A549 (cell line): ENCODE data around the gene ENTR1.

Experiments
- CBX2 ChIP-seq: fragments of 200-600 bp; sonication (generic); IDR thresholded peaks from 2 replicates; pipeline ENCODE4 v1.6.1; 2016; ENCODE audit warnings: low read depth, mild to moderate bottlenecking, borderline replicate concordance
- CTCF ChIP-seq: fragments of >200 bp; sonication (Bioruptor Twin); formaldehyde crosslinking; IDR thresholded peaks from 3 replicates; pipeline ENCODE4 v1.5.1; 2016
- EP300 ChIP-seq, 2 experiments: fragments of >200 bp; sonication (Bioruptor Twin); formaldehyde crosslinking; IDR thresholded peaks; 2 replicates in 1 of 2; 3 replicates in 1 of 2; pipeline ENCODE4 v1.6.1; 2016 to 2017
- JUN ChIP-seq, 2 experiments: fragments of >200 bp; sonication (Bioruptor Twin); formaldehyde crosslinking; IDR thresholded peaks; 2 replicates in 1 of 2; 3 replicates in 1 of 2; pipeline ENCODE4 v1.6.1; 2016 to 2017
- MAX ChIP-seq: IDR thresholded peaks from 2 replicates; pipeline ENCODE4 v1.6.1; 2012
- POLR2A ChIP-seq: IDR thresholded peaks from 2 replicates; pipeline ENCODE4 v1.6.1; 2012; ENCODE audit warnings: mild to moderate bottlenecking, low read length
- REST ChIP-seq: fragments of 200-600 bp; sonication (generic); IDR thresholded peaks from 2 replicates; pipeline ENCODE4 v1.6.1; 2016; ENCODE audit warnings: antibody characterized with exemption, mild to moderate bottlenecking, moderate library complexity
- RFX5 ChIP-seq: fragments of 450-650 bp; IDR thresholded peaks from 2 replicates; pipeline ENCODE4 v1.7.1; 2014; ENCODE audit warnings: antibody characterized with exemption, mild to moderate bottlenecking, moderate library complexity
- SREBF2 ChIP-seq: fragments of 450-650 bp; IDR thresholded peaks from 2 replicates; pipeline ENCODE4 v1.6.1; 2014; ENCODE audit warnings: mild to moderate bottlenecking, moderate library complexity
- ZNF302 ChIP-seq: fragments of 250-450 bp; sonication (Bioruptor Pico); IDR thresholded peaks from 2 replicates; pipeline ENCODE4 v1.9.0; 2021; ENCODE audit warnings: inconsistent platforms, mild to moderate bottlenecking, moderate library complexity
- TF ChIP-seq, protein P1 (sequence below): fragments of 150-350 bp; IDR thresholded peaks from 2 replicates; pipeline ENCODE4 v1.6.1; 2014; ENCODE audit warnings: low read depth, mild to moderate bottlenecking, low read length

DNA sequence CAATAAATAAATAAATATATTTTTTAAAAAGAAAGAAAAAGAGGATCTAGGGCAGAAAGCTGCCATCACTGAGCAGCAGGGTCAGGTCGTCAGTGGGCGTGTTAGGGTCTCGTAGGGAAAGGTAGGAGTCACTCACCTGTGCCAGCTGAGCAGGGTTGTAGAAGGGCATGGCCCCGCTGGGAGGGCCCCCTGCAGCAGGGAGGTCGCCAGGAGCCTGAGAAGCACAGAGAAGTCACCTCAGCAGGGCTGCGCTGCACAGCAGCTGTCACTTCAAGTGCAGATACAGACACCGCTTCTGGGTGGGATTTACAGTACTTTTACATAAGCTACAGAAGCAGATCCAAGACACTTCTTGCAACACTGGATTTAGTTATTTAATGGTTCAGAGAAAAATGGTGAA lies 33.3 kb upstream of the ENTR1 start:
- no peak for TF ChIP-seq CTCF
- TF ChIP-seq REST, result no peak
- TF ChIP-seq EP300 (IDR thresholded peaks at IDR 0.05), result no peak
- TF ChIP-seq JUN (IDR thresholded peaks at IDR 0.05), result no peak
- TF ChIP-seq SREBF2, result no peak
- no peak for TF ChIP-seq ZNF302 (CRISPR knock-in tag)
- TF ChIP-seq MAX, result no peak
- TF ChIP-seq CBX2, result no peak
- TF ChIP-seq RFX5, result no peak
- no peak for TF ChIP-seq POLR2A
- TF ChIP-seq, protein P1, sequence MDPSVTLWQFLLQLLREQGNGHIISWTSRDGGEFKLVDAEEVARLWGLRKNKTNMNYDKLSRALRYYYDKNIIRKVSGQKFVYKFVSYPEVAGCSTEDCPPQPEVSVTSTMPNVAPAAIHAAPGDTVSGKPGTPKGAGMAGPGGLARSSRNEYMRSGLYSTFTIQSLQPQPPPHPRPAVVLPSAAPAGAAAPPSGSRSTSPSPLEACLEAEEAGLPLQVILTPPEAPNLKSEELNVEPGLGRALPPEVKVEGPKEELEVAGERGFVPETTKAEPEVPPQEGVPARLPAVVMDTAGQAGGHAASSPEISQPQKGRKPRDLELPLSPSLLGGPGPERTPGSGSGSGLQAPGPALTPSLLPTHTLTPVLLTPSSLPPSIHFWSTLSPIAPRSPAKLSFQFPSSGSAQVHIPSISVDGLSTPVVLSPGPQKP, result no peak
